Thyroid gland (tissue), 4 donors: Measurements from ENCODE around the gene STK17B. TPM values are rescaled to one million over a fixed set of nuclear protein-coding genes. Genes with fewer than 3 reads are reported as not detected.
A peak's percentile ranks its signal among the peaks of the same experiment; 100 is the strongest.

Experiments
- DNase-seq, 2 donors: peaks; one replicate each; pipeline ENCODE4 v3.0.0-alpha.2; 2019
- H3K27ac ChIP-seq, 3 donors: fragments of 200-600 bp; sonication (generic); 1 replicate in 2 of 3; 2 replicates in 1 of 3; pipeline ENCODE4 v1.5.1; 2016 to 2019; ENCODE audit warnings: mild to moderate bottlenecking in 1 of 3, moderate library complexity in 1 of 3
- H3K27me3 ChIP-seq: fragments of 200-600 bp; sonication (generic); one replicate; pipeline ENCODE4 v1.5.1; 2019
- H3K36me3 ChIP-seq, 2 donors: fragments of 200-600 bp; sonication (generic); one replicate each; pipeline ENCODE4 v1.5.1; 2016 to 2019
- H3K4me1 ChIP-seq, 2 donors: fragments of 200-600 bp; sonication (generic); one replicate each; pipeline ENCODE4 v1.5.1; 2017 to 2019
- H3K4me3 ChIP-seq, 3 donors: fragments of 200-600 bp; sonication (generic); replicated peaks in 1 of 3; 1 replicate in 2 of 3; 2 replicates in 1 of 3; pipeline ENCODE4 v1.5.1; 2016; ENCODE audit warnings: mild to moderate bottlenecking in 1 of 3
- H3K9me3 ChIP-seq: fragments of 200-600 bp; sonication (generic); one replicate; pipeline ENCODE4 v1.5.1; 2017
- POLR2A ChIP-seq, 2 donors: fragments of 450-650 bp; IDR thresholded peaks; one replicate each; pipeline ENCODE4 v1.6.1; 2017; ENCODE audit warnings: antibody characterized with exemption in 2 of 2, mild to moderate bottlenecking in 2 of 2, moderate library complexity in 1 of 2
- WGBS, 2 donors: methylation state at CpG; one replicate each; pipeline ENCODE4 v1.1.5; 2017; 5-methylcytosine and 5-hydroxymethylcytosine counted together
- intact Hi-C: fragments of 100-400 bp; cut with DNase I; formaldehyde crosslinking; loops from one replicate; pipeline ENCODE4 v1.15.1; 2023
- total RNA-seq, 4 donors: library from RNA; depleted of rRNA; stranded (reverse); fragments of >200 nt; gene quantifications; one replicate each; pipeline ENCODE4 v1.2.3, GENCODE V29; 2016
- TF ChIP-seq, protein P1 (sequence below), 6 experiments: fragments of 200-600 bp in 3 of 6; fragments of 450-650 bp in 3 of 6; sonication (generic) in 3 of 6; IDR thresholded peaks; one replicate each; pipeline ENCODE4 v1.5.1; 2016 to 2019; ENCODE audit warnings: antibody characterized with exemption in 6 of 6, mild to moderate bottlenecking in 2 of 6, inconsistent platforms in 1 of 6, moderate library complexity in 1 of 6

STK17B gene
- total RNA-seq, 4 donors from 2014 or later: 19.4 to 86.9 (median 33.9) TPM

DNA sequence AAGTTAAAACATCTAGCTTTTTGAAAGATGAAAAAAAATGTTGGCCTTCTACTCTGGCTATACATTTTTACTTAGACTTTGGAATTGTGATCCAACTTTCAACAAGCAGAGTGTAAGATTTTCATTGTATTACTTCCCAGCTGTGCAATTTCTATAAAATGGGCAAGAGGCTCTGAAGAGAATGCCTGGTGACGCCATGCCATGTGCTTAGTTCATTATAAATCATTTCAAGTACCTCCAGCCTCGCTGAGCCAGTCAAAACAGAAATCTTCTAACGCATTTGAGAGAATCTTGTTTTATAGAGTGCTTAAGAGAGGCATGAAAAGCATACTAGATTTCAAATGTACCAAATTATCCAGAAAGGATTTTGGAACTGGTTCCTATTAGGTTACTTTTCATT lies 10.1 kb upstream of the STK17B start:
- DNase-seq: no peak
- Histone ChIP-seq H3K27me3 (no peaks in the 10 kb centered on the region), H3K9me3 (no peaks in the 10 kb centered on the region), H3K36me3 (no peaks in the 10 kb centered on the region), H3K27ac (no peak overlapping the region), H3K4me1 (no peaks in the 10 kb centered on the region), H3K4me3 (no peak overlapping the region)
- 59 to 68% methylated on average over 3 of the region's 3 CpGs for WGBS, 2 donors
- intact Hi-C loops: no loop called here
- no peak for TF ChIP-seq POLR2A (IDR thresholded peaks at IDR 0.05)
- TF ChIP-seq, protein P1, sequence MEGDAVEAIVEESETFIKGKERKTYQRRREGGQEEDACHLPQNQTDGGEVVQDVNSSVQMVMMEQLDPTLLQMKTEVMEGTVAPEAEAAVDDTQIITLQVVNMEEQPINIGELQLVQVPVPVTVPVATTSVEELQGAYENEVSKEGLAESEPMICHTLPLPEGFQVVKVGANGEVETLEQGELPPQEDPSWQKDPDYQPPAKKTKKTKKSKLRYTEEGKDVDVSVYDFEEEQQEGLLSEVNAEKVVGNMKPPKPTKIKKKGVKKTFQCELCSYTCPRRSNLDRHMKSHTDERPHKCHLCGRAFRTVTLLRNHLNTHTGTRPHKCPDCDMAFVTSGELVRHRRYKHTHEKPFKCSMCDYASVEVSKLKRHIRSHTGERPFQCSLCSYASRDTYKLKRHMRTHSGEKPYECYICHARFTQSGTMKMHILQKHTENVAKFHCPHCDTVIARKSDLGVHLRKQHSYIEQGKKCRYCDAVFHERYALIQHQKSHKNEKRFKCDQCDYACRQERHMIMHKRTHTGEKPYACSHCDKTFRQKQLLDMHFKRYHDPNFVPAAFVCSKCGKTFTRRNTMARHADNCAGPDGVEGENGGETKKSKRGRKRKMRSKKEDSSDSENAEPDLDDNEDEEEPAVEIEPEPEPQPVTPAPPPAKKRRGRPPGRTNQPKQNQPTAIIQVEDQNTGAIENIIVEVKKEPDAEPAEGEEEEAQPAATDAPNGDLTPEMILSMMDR (IDR thresholded peaks at IDR 0.05): no peak

DNA sequence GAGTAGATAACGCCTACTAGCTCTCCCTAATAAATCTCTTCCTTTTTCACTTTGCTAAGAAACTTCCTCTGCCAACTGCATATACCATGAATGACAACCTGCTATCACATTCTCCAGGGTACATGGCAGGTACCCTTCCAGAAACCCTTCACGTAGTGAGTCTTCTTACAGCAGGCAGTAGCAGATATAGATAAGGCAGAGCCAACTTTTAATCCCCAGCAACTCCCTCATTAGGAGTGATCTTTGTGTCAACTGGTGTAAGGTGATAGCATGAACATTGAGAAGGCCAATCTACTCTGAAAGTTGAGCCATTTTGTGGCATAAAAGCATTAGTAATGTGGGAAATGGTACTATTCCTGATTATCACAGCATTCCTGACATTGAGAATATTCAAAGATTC lies 5.7 kb upstream of the STK17B start:
- Histone ChIP-seq H3K4me1 (peaks cover 0 to 1% of the 10 kb centered on the region in 2 donors), H3K27ac (no peak overlapping the region), H3K4me3 (no peak overlapping the region), H3K36me3 (no peaks in the 10 kb centered on the region), H3K27me3 (no peaks in the 10 kb centered on the region), H3K9me3 (no peaks in the 10 kb centered on the region)
- DNase-seq: no peak
- TF ChIP-seq, protein P1 (IDR thresholded peaks at IDR 0.05): no peak
- no peak for TF ChIP-seq POLR2A (IDR thresholded peaks at IDR 0.05)
- 85 to 91% methylated on average over 2 of the region's 2 CpGs for WGBS, 2 donors
- intact Hi-C loops: no loop called here

DNA sequence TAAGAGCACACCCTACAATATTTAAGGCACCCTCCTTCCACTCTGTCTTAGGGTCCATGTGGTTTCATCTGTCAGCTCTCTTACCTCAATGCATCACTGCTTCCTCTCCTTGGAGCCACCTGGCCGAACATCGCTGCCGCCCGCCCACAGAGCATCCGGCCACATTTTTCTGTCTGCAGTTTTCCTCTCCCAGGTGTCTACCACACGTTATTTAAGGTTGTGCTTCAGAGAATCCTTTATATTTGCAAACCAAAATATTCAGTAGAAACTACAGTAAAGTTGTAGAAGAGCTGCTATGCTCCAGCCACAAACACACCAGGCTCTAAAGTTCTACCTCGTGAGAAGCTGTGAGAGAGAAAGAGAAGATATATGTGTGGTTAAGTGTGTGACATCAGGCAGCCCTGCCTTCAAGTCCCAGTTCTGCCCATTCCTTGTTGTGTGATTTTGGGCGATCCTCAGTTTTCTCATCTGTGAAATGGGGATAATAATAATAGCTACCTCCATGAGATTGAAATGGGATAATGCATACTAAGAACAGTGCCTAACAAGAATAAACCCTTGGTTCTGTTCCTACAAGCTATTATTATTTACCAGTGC lies 4.9 kb upstream of the STK17B start:
- H3K4me1 ChIP-seq: peaks cover 0 to 4% of the 10 kb centered on the region in 2 donors
- H3K27ac ChIP-seq: no peak overlapping the region
- H3K4me3 ChIP-seq: no peak overlapping the region
- intact Hi-C loops: no loop called here
- H3K9me3 ChIP-seq: no peaks in the 10 kb centered on the region
- H3K36me3 ChIP-seq: no peaks in the 10 kb centered on the region
- TF ChIP-seq, protein P1 (IDR thresholded peaks at IDR 0.05): no peak
- TF ChIP-seq POLR2A (IDR thresholded peaks at IDR 0.05): no peak
- H3K27me3 ChIP-seq: no peaks in the 10 kb centered on the region
- DNase-seq: peak in 1 of 2 donors; percentile 20
- WGBS, 2 donors: 75 to 77% methylated on average over 8 of the region's 8 CpGs

DNA sequence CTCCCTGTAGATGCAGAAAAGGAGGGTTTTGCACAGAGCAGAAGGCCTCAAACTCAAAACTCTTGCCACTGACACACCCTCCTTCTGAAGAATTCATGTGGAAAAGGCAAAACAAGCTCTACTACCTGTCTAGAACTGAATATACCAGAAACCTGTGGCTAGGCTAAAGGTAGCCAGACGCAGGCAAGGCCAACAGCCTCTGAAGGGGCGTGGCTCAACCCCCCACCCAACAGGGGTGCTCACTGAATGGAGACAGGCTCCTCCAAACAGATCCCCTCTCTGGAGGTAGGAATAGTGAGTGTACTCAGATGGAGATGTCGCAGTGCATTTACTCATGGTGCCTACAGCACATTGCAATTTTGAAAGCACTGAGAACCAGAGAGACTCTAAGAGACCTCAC lies 3.0 kb upstream of the STK17B start:
- intact Hi-C loops: no loop called here
- H3K27me3 ChIP-seq: no peaks in the 10 kb centered on the region
- 89 to 91% methylated on average over 3 of the region's 3 CpGs for WGBS, 2 donors
- peaks cover 0 to 4% of the 10 kb centered on the region in 2 donors for H3K4me1 ChIP-seq
- H3K9me3 ChIP-seq: no peaks in the 10 kb centered on the region
- H3K27ac ChIP-seq: no peak overlapping the region
- no peak for TF ChIP-seq POLR2A (IDR thresholded peaks at IDR 0.05)
- TF ChIP-seq, protein P1 (IDR thresholded peaks at IDR 0.05): no peak
- H3K4me3 ChIP-seq: no peak overlapping the region
- H3K36me3 ChIP-seq: no peaks in the 10 kb centered on the region
- DNase-seq: no peak

DNA sequence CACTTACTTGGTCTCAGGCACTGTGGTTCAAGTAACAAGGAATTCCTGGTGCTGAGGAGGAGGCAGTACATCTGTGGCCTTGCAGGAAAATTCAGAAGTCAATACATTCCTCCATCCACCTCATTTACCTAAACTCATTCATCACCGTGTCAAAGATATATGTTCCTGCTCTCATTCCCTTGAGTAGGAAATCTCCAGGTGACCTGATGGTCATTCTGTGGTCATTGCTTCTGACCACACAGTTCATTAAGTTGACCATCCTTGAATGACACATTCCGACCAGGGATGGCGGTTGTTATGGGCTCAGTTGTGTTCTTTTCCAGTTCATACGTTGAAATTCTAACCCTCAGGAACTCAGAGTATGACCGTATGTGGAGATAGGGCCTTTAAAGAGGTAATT lies 2.1 kb upstream of the STK17B start:
- H3K4me3 ChIP-seq: no peak overlapping the region
- no peaks in the 10 kb centered on the region for H3K9me3 ChIP-seq
- peaks cover 0 to 4% of the 10 kb centered on the region in 2 donors for H3K4me1 ChIP-seq
- DNase-seq: no peak
- 95 to 96% methylated on average over 5 of the region's 5 CpGs for WGBS, 2 donors
- TF ChIP-seq, protein P1 (IDR thresholded peaks at IDR 0.05): no peak
- no peak for TF ChIP-seq POLR2A (IDR thresholded peaks at IDR 0.05)
- H3K27ac ChIP-seq: no peak overlapping the region
- intact Hi-C loops: no loop called here
- no peaks in the 10 kb centered on the region for H3K36me3 ChIP-seq
- H3K27me3 ChIP-seq: no peaks in the 10 kb centered on the region
